SU-DHL-6 (cell line): ENCODE results near the gene PTPN21.

Experiments
- CTCF ChIP-seq: fragments of 200-600 bp; sonication (generic); IDR thresholded peaks from one replicate; pipeline ENCODE4 v1.5.1; 2017; ENCODE audit warnings: antibody characterized with exemption, mild to moderate bottlenecking, low read length, moderate library complexity; ENCODE audit not compliant: insufficient read depth, poor library complexity, severe bottlenecking
- EZH2phosphoT487 ChIP-seq: fragments of 200-600 bp; sonication (generic), shearing (Covaris generic); conservative IDR thresholded peaks from 2 replicates; pipeline ENCODE4 v1.6.1; 2018; ENCODE audit warnings: mild to moderate bottlenecking, antibody characterized with exemption, low read length, moderate library complexity, mixed read lengths

- TF ChIP-seq CTCF (no peak), EZH2phosphoT487 (no peak)
These were observed 39.1 kb downstream of the PTPN21 start for GRCh38 chr14:88515499-88516221.
